Retinal pigment epithelial cell (primary cell): ENCODE measurements around the gene POLR1D.
"Not testable (repeated sequence)": the region's sequence is repeated elsewhere in the genome, so short reads cannot be mapped to it uniquely, and the experiment has no call there.

ENCODE experiments used
- DNase-seq: peaks from one replicate; pipeline ENCODE4 v3.0.0-alpha.2; 2010; ENCODE audit warnings: low read depth
- H3K4me3 ChIP-seq: 2 replicates; pipeline ENCODE4 v1.5.1; 2011; ENCODE audit warnings: mild to moderate bottlenecking, low read length, control low read depth, moderate library complexity
- CTCF ChIP-seq: conservative IDR thresholded peaks from 2 replicates; pipeline ENCODE4 v1.5.1; 2011; ENCODE audit warnings: low read depth, low read length, control low read depth, inconsistent platforms

Gene POLR1D

GRCh38 chr13:27622881-27623280, 1.2 kb downstream of the POLR1D start:
- no peak for DNase-seq
- no peak for TF ChIP-seq CTCF
- H3K4me3 ChIP-seq = peak overlapping the region; percentile 82

- no peak for DNase-seq
- no peak for TF ChIP-seq CTCF
- H3K4me3 ChIP-seq = no peak overlapping the region
Observed at GRCh38 chr13:27624071-27624470, 2.4 kb downstream of the POLR1D start.

GRCh38 chr13:27625839-27626238, 4.1 kb downstream of the POLR1D start:
- DNase-seq = no peak
- TF ChIP-seq CTCF = no peak
- H3K4me3 ChIP-seq = no peak overlapping the region

GRCh38 chr13:27627380-27627779, 5.7 kb downstream of the POLR1D start:
- TF ChIP-seq CTCF = no peak
- no peak overlapping the region for H3K4me3 ChIP-seq
- DNase-seq = no peak

DNA sequence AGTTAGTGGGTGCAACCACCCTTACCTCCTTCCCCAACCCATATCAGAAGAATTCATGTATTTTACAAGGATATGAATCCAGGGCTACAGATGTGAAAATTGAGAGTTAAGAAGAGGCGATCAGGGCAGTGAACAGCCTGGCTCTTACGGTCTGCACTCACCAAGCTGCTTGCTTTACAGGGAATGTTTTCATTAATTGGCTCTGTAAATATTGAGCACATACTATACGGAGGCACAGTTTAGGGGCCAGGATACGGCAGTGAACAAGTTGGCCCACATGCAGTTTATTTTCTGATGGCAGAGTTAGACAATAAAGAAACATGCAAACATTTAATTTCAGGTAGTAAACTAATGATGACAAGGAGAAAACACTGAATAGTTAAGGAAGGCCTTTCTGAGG, 6.4 kb downstream of the POLR1D start:
- H3K4me3 ChIP-seq = no peak overlapping the region
- DNase-seq = no peak
- no peak for TF ChIP-seq CTCF

- not testable (repeated sequence) for DNase-seq, H3K4me3 ChIP-seq
Observed at GRCh38 chr13:27628766-27629165, 7.1 kb downstream of the POLR1D start.

DNA sequence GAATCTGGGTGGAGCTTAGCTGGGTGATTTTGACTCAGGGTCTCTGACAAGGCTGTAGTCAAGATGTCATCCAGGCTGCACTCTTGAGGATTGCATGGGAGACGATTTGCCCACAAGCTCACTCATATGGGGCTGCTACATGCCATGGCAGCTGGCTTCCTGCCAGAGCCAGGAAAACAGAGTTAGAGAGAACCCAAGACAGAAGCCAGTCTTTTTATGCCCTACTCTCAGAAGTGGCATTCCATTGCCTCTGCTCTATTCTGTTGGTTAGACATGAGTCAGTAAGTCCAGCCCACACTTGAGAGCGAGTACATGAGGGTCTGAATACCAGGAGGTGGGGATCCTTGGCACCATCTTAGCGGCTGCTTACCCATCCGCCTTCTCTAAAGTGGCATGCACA, 9.5 kb downstream of the POLR1D start:
- H3K4me3 ChIP-seq = no peak overlapping the region
- no peak for TF ChIP-seq CTCF
- DNase-seq = no peak

DNA sequence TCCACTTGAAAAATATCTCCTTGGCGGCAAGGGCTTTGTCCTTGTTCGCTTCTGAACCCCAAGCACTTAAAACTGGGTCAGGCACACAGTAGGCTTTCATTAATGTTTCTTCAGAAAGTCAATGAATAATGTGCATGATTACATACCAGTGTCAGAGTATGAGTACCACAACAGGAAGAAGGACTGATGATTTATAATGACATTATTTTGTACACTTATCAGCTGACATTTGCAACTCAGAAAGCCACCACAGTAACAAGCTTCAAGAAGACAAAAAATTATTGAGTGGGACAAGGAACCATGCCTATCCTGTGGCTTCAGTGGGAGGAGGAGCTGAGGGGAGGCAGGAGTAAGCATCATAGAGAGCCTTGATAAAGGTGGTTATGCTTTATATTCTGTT, 10.0 kb downstream of the POLR1D start:
- no peak for TF ChIP-seq CTCF
- DNase-seq = no peak
- no peak overlapping the region for H3K4me3 ChIP-seq
